Measurements from ENCODE around the gene DAD1. TPM values are rescaled to one million over a fixed set of nuclear protein-coding genes. Genes with fewer than 3 reads are reported as not detected.
"Not testable (repeated sequence)": the region's sequence is repeated elsewhere in the genome, so short reads cannot be mapped to it uniquely, and the experiment has no call there.

DAD1 gene
- polyA plus RNA-seq, 3 donors: 187 to 278 (median 235) TPM

- H3K27ac ChIP-seq (ENCODE audit: low read depth, low read length): no peak overlapping the region
- 62 to 93% (median 64%) methylated on average over 5 of the region's 5 CpGs for WGBS, 3 donors
Observed at GRCh38 chr14:22601996-22602395, 13.0 kb upstream of the DAD1 start.

- no peak overlapping the region for H3K27ac ChIP-seq (ENCODE audit: low read depth, low read length)
- WGBS, 3 donors: 81 to 88% (median 85%) methylated on average over 2 of the region's 2 CpGs
Observed at GRCh38 chr14:22601456-22601855, 12.4 kb upstream of the DAD1 start.

- H3K27ac ChIP-seq (ENCODE audit: low read depth, low read length): no peak overlapping the region
Observed at GRCh38 chr14:22600027-22600426, 11.0 kb upstream of the DAD1 start.

- no peak overlapping the region for H3K27ac ChIP-seq (ENCODE audit: low read depth, low read length)
- WGBS, 3 donors: 73 to 94% (median 92%) methylated on average over 3 of the region's 3 CpGs
Observed at GRCh38 chr14:22599349-22599748, 10.3 kb upstream of the DAD1 start.

- WGBS, 3 donors: 1 to 3% (median 2%) methylated on average over 5 of the region's 5 CpGs
- no peak overlapping the region for H3K27ac ChIP-seq (ENCODE audit: low read depth, low read length)
Observed at GRCh38 chr14:22598896-22599244, 9.8 kb upstream of the DAD1 start.

GRCh38 chr14:22598099-22598895, 9.3 kb upstream of the DAD1 start, which contains the start of gene ABHD4:
Gene ABHD4, plus strand, starts transcription at chr14:22598300. Its CDS starts 7 bp downstream, at chr14:22598307.
- 0% methylated on average over 49 of the region's 49 CpGs for WGBS, 3 donors
- no peak within 1 kb of the TSS for H3K27ac ChIP-seq (ENCODE audit: low read depth, low read length)

GRCh38 chr14:22597771-22598098, 8.7 kb upstream of the DAD1 start:
- 7 to 11% (median 10%) methylated on average over 9 of the region's 9 CpGs for WGBS, 3 donors
- H3K27ac ChIP-seq (ENCODE audit: low read depth, low read length): no peak overlapping the region

- 69 to 88% (median 87%) methylated on average over 6 of the region's 6 CpGs for WGBS, 3 donors
- no peak overlapping the region for H3K27ac ChIP-seq (ENCODE audit: low read depth, low read length)
Observed at GRCh38 chr14:22597265-22597664, 8.2 kb upstream of the DAD1 start.

GRCh38 chr14:22596354-22596879, 7.4 kb upstream of the DAD1 start:
- 82 to 85% (median 82%) methylated on average over 3 of the region's 3 CpGs for WGBS, 3 donors
- no peak overlapping the region for H3K27ac ChIP-seq (ENCODE audit: low read depth, low read length)

- 41 to 57% (median 55%) methylated on average over 4 of the region's 4 CpGs for WGBS, 3 donors
- H3K27ac ChIP-seq (ENCODE audit: low read depth, low read length): no peak overlapping the region
Observed at GRCh38 chr14:22594156-22594716, 5.2 kb upstream of the DAD1 start.

- no peak overlapping the region for H3K27ac ChIP-seq (ENCODE audit: low read depth, low read length)
- 73 to 87% (median 85%) methylated on average over 2 of the region's 2 CpGs for WGBS, 3 donors
Observed at GRCh38 chr14:22593601-22594000, 4.6 kb upstream of the DAD1 start.

- H3K27ac ChIP-seq (ENCODE audit: low read depth, low read length): no peak overlapping the region
- WGBS, 3 donors: 51 to 68% (median 65%) methylated on average over 3 of the region's 3 CpGs
Observed at GRCh38 chr14:22593189-22593588, 4.2 kb upstream of the DAD1 start.

- 1 to 2% (median 1%) methylated on average over 17 of the region's 17 CpGs for WGBS, 3 donors
- no peak overlapping the region for H3K27ac ChIP-seq (ENCODE audit: low read depth, low read length)
Observed at GRCh38 chr14:22588526-22589095, 413 bp downstream of the DAD1 start.

GRCh38 chr14:22587677-22588422, 1.2 kb downstream of the DAD1 start:
- 66 to 81% (median 74%) methylated on average over 10 of the region's 10 CpGs for WGBS, 3 donors
- not testable (repeated sequence) for H3K27ac ChIP-seq (ENCODE audit: low read depth, low read length)

GRCh38 chr14:22587247-22587646, 1.8 kb downstream of the DAD1 start:
- 89 to 94% (median 90%) methylated on average over 5 of the region's 5 CpGs for WGBS, 3 donors
- no peak overlapping the region for H3K27ac ChIP-seq (ENCODE audit: low read depth, low read length)

GRCh38 chr14:22583994-22584393, 5.0 kb downstream of the DAD1 start:
- no peak overlapping the region for H3K27ac ChIP-seq (ENCODE audit: low read depth, low read length)
- 34 to 71% (median 70%) methylated on average over 1 of the region's 1 CpG for WGBS, 3 donors

- H3K27ac ChIP-seq (ENCODE audit: low read depth, low read length): no peak overlapping the region
- 25 to 80% (median 61%) methylated on average over 2 of the region's 2 CpGs for WGBS, 3 donors
Observed at GRCh38 chr14:22580625-22581024, 8.4 kb downstream of the DAD1 start.

GRCh38 chr14:22579881-22580280, 9.1 kb downstream of the DAD1 start:
- 82 to 88% (median 86%) methylated on average over 3 of the region's 3 CpGs for WGBS, 3 donors
- no peak overlapping the region for H3K27ac ChIP-seq (ENCODE audit: low read depth, low read length)

- H3K27ac ChIP-seq (ENCODE audit: low read depth, low read length): no peak overlapping the region
- WGBS, 3 donors: 53 to 73% (median 64%) methylated on average over 2 of the region's 2 CpGs
Observed at GRCh38 chr14:22579236-22579635, 9.8 kb downstream of the DAD1 start.
